22Rv1 (cell line): ENCODE measurements around the gene MTMR11.
A peak's percentile ranks its signal among the peaks of the same experiment; 100 is the strongest.

Source experiments
- H3K27ac ChIP-seq: fragments of 450-650 bp; 2 replicates; pipeline ENCODE4 v1.5.1; 2017
- CTCF ChIP-seq: fragments of 450-650 bp; IDR thresholded peaks from 2 replicates; pipeline ENCODE4 v1.5.1; 2017; ENCODE audit warnings: mild to moderate bottlenecking
- ZFX ChIP-seq: fragments of 450-650 bp; IDR thresholded peaks from 2 replicates; pipeline ENCODE4 v1.6.1; 2017; ENCODE audit warnings: antibody characterized with exemption, borderline replicate concordance

Gene MTMR11

GRCh38 chr1:149884433-149885338, 52.0 kb downstream of the MTMR11 start:
- peak overlapping the region; percentile 100 for H3K27ac ChIP-seq
- TF ChIP-seq ZFX = no peak
- no peak for TF ChIP-seq CTCF

- peak overlapping the region; percentile 100 for H3K27ac ChIP-seq
- TF ChIP-seq CTCF (no peak), ZFX (no peak)
Observed at GRCh38 chr1:149883598-149884247, 53.0 kb downstream of the MTMR11 start.

GRCh38 chr1:149881876-149882275, 54.8 kb downstream of the MTMR11 start:
- no peak for TF ChIP-seq CTCF
- TF ChIP-seq ZFX = no peak
- no peak overlapping the region for H3K27ac ChIP-seq

GRCh38 chr1:149879556-149879955, 57.1 kb downstream of the MTMR11 start:
- H3K27ac ChIP-seq = no peak overlapping the region
- TF ChIP-seq CTCF (no peak), ZFX (no peak)
